GM12874 (cell line): ENCODE measurements around the gene STIMATE.

ENCODE experiments used
- CTCF ChIP-seq: IDR thresholded peaks from 2 replicates; pipeline ENCODE4 v1.5.1; 2011; ENCODE audit warnings: low read depth, mild to moderate bottlenecking, control low read depth, low read length, moderate library complexity; ENCODE audit not compliant: insufficient read depth

STIMATE gene

GRCh38 chr3:52794612-52795099 lies 102.7 kb downstream of the STIMATE start, which contains the start of gene ITIH3:
Gene ITIH3, plus strand, starts transcription at chr3:52794796. Its CDS starts 8 bp downstream, at chr3:52794804.
- TF ChIP-seq CTCF = no peak

GRCh38 chr3:52793702-52794611 lies 103.4 kb downstream of the STIMATE start:
- TF ChIP-seq CTCF = no peak

DNA sequence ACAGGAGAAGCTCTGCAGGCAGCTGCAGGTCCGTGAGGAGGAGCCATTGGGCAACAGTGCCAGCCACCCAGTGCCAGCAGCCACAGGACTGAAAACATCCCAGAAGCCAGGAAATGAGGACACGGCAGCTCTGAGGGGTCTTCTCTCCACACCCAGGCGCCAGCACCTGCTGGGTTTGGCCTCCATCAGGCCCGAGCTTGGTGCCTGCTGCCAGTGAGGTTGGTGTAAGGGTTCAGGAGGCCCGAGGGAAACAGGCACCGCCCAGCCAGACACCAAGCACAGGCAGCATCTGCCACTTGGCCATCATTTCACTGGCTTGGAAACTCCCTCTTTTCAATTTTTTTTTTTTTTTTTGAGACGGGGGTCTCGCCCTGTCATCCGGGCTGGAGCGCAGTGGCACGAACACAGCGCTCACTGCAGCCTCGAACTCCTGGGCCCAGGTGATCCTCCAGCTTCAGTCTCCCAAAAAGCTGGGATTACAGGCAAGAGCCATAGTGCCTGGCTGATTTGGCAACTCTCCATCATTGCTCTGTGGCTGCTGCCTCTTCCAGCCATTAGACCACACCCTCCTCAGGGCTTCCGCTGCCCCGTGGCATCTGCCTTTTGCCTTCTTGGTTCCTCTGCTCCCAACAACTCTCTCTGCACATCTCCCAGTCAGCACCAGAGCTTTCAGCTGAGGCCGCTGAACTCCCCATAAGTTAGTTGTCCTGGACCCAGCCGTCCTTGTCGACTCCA lies 104.2 kb downstream of the STIMATE start:
- TF ChIP-seq CTCF = no peak

DNA sequence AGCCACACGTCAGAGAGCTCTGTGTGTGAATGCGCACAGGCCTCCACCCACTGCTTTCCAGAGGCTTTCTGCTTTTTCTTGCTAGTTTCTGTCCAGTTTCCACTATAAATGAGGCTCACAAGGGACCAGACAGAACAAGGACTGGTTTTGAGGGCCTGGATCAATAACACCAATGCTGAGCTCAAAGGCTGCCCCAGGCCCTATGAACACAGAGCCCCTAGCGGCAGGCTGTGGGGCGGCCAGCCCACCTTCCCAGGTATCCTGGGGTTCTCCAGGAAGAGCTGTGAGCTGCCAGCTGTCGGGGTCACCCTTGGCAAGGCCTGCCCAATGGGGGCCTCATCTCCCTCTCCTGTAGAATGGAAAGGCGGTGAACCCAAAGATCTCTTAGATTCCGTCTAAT lies 104.9 kb downstream of the STIMATE start:
- no peak for TF ChIP-seq CTCF

DNA sequence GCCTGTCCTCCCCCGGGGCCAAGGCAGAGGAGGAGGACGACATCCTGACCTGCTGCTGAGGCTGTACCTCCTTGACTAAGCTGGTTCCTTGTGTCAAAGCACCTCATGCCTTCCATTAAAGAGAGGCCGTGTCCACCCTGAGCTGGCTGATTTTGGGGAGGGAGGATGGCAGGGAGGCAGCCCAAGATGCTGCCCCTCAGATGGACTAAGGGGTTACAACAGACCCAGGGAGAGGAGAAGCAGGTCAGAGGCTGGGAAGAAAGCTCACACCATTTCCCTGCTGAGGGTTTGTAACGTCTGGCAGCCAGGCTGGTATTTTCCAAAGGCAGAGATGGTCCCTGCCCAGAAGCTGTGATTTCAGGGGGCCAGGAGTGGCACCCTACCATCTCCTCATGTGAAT lies 105.4 kb downstream of the STIMATE start:
- TF ChIP-seq CTCF = no peak

DNA sequence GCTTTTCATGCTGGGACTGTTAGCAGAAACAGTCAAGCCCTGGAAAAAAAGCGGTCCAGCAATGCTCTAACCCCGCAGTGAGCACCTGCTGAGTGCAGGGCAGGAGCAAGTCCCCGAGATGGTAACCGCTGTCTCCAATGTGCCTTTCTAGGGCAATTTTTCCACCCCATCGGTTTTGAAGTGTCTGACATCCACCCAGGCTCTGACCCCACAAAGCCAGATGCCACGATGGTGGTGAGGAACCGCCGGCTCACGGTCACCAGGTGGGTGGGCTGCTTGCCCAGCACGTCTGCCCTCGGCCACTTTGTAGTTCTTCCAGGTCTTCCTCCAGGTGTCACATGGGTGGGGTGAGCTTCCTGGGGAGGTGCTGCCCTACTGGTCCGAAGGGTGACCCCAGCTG lies 106.0 kb downstream of the STIMATE start:
- no peak for TF ChIP-seq CTCF

DNA sequence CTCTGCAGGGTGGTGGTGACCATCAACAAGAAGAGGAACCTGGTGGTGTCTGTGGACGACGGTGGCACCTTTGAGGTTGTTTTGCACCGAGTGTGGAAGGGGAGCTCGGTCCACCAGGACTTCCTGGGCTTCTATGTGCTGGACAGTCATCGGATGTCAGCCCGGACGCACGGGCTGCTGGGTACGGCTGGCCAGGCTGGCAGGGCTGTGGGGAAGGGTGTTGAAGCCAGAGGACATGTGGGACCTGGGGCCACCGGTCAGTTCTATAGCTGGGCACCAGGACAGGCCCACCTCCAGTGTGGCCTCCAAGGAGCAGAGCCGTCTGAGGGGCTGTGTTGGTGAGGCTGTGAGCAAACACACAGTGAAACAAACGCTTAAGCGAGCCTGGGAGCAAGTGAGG lies 106.6 kb downstream of the STIMATE start:
- no peak for TF ChIP-seq CTCF
